ENCODE results near the gene POMGNT1. TPM values are rescaled to one million over a fixed set of nuclear protein-coding genes. Genes with fewer than 3 reads are reported as not detected.

Gene POMGNT1
- total and polyA plus RNA-seq, 10 of the 15 experiments (the other 5 are each of a cell fraction or from before 2014, with no cell fraction given): 8.6 to 35.2 (median 29.5) TPM

- ChIA-PET RAD21 (ENCODE audit: unreplicated experiment) (interaction anchor here (1.8 kb wide), 1 partner anchor 130 kb away, joined by 5 read pairs; no protein-coding TSS in a partner anchor), POLR2A (interaction anchor here (0.5 to 1.0 kb wide), 3 partner anchors 27 to 40 kb away, joined by 3 to 4 read pairs (median 3); no protein-coding TSS in a partner anchor), CTCF (interaction anchor here (0.9 to 17.5 kb wide), 5 partner anchors 9 to 134 kb away, joined by 3 to 293 read pairs (median 3); no protein-coding TSS in a partner anchor), SMC1A (ENCODE audit: uncharacterized antibody, unreplicated experiment) (interaction anchor here (0.8 to 8.0 kb wide), 7 partner anchors 12 to 134 kb away, joined by 3 to 50 read pairs (median 6); no protein-coding TSS in a partner anchor)
- Histone ChIP-seq H3K9ac (ENCODE audit: control insufficient read depth, insufficient read depth, low read length) (no peak overlapping the region), H3K36me3 (ENCODE audit: control insufficient read depth in 2 of 2, insufficient read depth in 2 of 2, low read length in 1 of 2) (no peaks in the 10 kb centered on the region), H3K9me3 (replicated peaks; ENCODE audit: control insufficient read depth, insufficient read depth, low read length) (no peaks in the 10 kb centered on the region), H4K20me1 (ENCODE audit: control insufficient read depth, insufficient read depth) (no peaks in the 10 kb centered on the region; the same call in 1 of the 2 replicates), H3K27me3 (replicated peaks in 1 of 2; ENCODE audit: control insufficient read depth in 2 of 2, insufficient read depth in 2 of 2, low read length in 1 of 2) (no peaks in the 10 kb centered on the region; a peak in 1 of 4 replicates), H3K4me3 (no peak overlapping the region), H3K4me2 (ENCODE audit: control insufficient read depth, insufficient read depth) (no peak overlapping the region), H3K79me2 (ENCODE audit: control insufficient read depth, insufficient read depth, low read length) (no peaks in the 10 kb centered on the region), H3K4me1 (ENCODE audit: control insufficient read depth, insufficient read depth, low read length) (peaks cover 10% of the 10 kb centered on the region), H2AFZ (ENCODE audit: control insufficient read depth, low read depth, low read length) (no peak overlapping the region), H3K27ac (ENCODE audit: control insufficient read depth, insufficient read depth) (no peak overlapping the region)
- in situ Hi-C loops (cut with MboI) (no loop called here), intact Hi-C loops (cut with micrococcal nuclease; ENCODE audit: unreplicated experiment) (no loop called here)
- FAIRE-seq: no peak
- ATAC-seq: no peak
- no peak for DNase-seq (ENCODE audit: low read depth, low spot score)
- no TSS peak for BruUV-seq (replicated peaks)
- WGBS (ENCODE audit: insufficient coverage, insufficient replicate concordance, low lambda C conversion rate, missing lambda C conversion rate): 57% methylated on average over 6 of the region's 6 CpGs
- no peak for TF ChIP-seq BRCA1 (IDR thresholded peaks at IDR 0.05; ENCODE audit: low read depth, low read length)
- no peak for TF ChIP-seq MAX (IDR thresholded peaks at IDR 0.05; ENCODE audit: low read depth, low read length)
- TF ChIP-seq, protein P1, sequence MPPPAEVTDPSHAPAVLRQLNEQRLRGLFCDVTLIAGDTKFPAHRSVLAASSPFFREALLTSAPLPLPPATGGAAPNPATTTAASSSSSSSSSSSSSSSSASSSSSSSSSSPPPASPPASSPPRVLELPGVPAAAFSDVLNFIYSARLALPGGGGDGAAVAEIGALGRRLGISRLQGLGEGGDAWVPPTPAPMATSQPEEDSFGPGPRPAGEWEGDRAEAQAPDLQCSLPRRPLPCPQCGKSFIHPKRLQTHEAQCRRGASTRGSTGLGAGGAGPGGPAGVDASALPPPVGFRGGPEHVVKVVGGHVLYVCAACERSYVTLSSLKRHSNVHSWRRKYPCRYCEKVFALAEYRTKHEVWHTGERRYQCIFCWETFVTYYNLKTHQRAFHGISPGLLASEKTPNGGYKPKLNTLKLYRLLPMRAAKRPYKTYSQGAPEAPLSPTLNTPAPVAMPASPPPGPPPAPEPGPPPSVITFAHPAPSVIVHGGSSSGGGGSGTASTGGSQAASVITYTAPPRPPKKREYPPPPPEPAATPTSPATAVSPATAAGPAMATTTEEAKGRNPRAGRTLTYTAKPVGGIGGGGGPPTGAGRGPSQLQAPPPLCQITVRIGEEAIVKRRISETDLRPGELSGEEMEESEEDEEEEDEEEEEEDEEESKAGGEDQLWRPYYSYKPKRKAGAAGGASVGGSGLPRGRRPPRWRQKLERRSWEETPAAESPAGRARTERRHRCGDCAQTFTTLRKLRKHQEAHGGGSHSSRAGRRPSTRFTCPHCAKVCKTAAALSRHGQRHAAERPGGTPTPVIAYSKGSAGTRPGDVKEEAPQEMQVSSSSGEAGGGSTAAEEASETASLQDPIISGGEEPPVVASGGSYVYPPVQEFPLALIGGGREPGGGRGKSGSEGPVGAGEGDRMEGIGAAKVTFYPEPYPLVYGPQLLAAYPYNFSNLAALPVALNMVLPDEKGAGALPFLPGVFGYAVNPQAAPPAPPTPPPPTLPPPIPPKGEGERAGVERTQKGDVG (CRISPR knock-in tag; IDR thresholded peaks at IDR 0.05): no peak
- no peak for TF ChIP-seq TCF7 (IDR thresholded peaks at IDR 0.05; ENCODE audit: borderline replicate concordance)
- TF ChIP-seq, protein P2, sequence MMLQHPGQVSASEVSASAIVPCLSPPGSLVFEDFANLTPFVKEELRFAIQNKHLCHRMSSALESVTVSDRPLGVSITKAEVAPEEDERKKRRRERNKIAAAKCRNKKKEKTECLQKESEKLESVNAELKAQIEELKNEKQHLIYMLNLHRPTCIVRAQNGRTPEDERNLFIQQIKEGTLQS (IDR thresholded peaks at IDR 0.05; ENCODE audit: borderline replicate concordance, extremely low read depth, low read depth, low read length): no peak
- TF ChIP-seq, protein P3, sequence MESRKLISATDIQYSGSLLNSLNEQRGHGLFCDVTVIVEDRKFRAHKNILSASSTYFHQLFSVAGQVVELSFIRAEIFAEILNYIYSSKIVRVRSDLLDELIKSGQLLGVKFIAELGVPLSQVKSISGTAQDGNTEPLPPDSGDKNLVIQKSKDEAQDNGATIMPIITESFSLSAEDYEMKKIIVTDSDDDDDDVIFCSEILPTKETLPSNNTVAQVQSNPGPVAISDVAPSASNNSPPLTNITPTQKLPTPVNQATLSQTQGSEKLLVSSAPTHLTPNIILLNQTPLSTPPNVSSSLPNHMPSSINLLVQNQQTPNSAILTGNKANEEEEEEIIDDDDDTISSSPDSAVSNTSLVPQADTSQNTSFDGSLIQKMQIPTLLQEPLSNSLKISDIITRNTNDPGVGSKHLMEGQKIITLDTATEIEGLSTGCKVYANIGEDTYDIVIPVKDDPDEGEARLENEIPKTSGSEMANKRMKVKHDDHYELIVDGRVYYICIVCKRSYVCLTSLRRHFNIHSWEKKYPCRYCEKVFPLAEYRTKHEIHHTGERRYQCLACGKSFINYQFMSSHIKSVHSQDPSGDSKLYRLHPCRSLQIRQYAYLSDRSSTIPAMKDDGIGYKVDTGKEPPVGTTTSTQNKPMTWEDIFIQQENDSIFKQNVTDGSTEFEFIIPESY (IDR thresholded peaks at IDR 0.05): no peak
- TF ChIP-seq RB1 (IDR thresholded peaks at IDR 0.05; ENCODE audit: borderline replicate concordance): no peak
- no peak for TF ChIP-seq SP1 (IDR thresholded peaks at IDR 0.05; ENCODE audit: low read depth, low read length)
- no peak for TF ChIP-seq BACH1 (IDR thresholded peaks at IDR 0.05; ENCODE audit: borderline replicate concordance)
- TF ChIP-seq BMI1 (IDR thresholded peaks at IDR 0.05; ENCODE audit: borderline replicate concordance): no peak
- no peak for TF ChIP-seq SREBF1 (IDR thresholded peaks at IDR 0.05; ENCODE audit: low read length)
- TF ChIP-seq, protein P4, sequence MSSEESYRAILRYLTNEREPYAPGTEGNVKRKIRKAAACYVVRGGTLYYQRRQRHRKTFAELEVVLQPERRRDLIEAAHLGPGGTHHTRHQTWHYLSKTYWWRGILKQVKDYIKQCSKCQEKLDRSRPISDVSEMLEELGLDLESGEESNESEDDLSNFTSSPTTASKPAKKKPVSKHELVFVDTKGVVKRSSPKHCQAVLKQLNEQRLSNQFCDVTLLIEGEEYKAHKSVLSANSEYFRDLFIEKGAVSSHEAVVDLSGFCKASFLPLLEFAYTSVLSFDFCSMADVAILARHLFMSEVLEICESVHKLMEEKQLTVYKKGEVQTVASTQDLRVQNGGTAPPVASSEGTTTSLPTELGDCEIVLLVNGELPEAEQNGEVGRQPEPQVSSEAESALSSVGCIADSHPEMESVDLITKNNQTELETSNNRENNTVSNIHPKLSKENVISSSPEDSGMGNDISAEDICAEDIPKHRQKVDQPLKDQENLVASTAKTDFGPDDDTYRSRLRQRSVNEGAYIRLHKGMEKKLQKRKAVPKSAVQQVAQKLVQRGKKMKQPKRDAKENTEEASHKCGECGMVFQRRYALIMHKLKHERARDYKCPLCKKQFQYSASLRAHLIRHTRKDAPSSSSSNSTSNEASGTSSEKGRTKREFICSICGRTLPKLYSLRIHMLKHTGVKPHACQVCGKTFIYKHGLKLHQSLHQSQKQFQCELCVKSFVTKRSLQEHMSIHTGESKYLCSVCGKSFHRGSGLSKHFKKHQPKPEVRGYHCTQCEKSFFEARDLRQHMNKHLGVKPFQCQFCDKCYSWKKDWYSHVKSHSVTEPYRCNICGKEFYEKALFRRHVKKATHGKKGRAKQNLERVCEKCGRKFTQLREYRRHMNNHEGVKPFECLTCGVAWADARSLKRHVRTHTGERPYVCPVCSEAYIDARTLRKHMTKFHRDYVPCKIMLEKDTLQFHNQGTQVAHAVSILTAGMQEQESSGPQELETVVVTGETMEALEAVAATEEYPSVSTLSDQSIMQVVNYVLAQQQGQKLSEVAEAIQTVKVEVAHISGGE (CRISPR knock-in tag; IDR thresholded peaks at IDR 0.05): no peak
- no peak for TF ChIP-seq ZNF384 (IDR thresholded peaks at IDR 0.05; ENCODE audit: borderline replicate concordance, low read depth, low read length)
- no peak for TF ChIP-seq MEF2A (IDR thresholded peaks at IDR 0.05; ENCODE audit: insufficient read depth, low read depth, low read length)
Measured at GRCh38 chr1:46171871-46172270, 26.4 kb downstream of the POMGNT1 start.
